ENCODE results near the gene CDCP1.
A peak's percentile ranks its signal among the peaks of the same experiment; 100 is the strongest.
"Not testable (repeated sequence)": the region's sequence is repeated elsewhere in the genome, so short reads cannot be mapped to it uniquely, and the experiment has no call there.

CDCP1 gene

GRCh38 chr3:45148921-45149320 is 2.7 kb upstream of the CDCP1 start:
- peaks cover 11% of the 10 kb centered on the region for H3K4me1 ChIP-seq (ENCODE audit: insufficient read depth, poor library complexity, severe bottlenecking)
- no peak overlapping the region for H3K4me3 ChIP-seq (ENCODE audit: severe bottlenecking)
- no peak for ATAC-seq (ENCODE audit: low read depth)
- H3K9me3 ChIP-seq (ENCODE audit: severe bottlenecking), result no peaks in the 10 kb centered on the region
- H3K27me3 ChIP-seq (ENCODE audit: insufficient read depth, poor library complexity, severe bottlenecking), result no peaks in the 10 kb centered on the region
- TF ChIP-seq CTCF (IDR thresholded peaks at IDR 0.05; ENCODE audit: poor library complexity, severe bottlenecking), result no peak
- H3K36me3 ChIP-seq (ENCODE audit: low read depth), result peaks cover 3% of the 10 kb centered on the region
- DNase-seq (ENCODE audit: low spot score), result no peak
- no peak overlapping the region for H3K27ac ChIP-seq (ENCODE audit: poor library complexity, severe bottlenecking)

- TF ChIP-seq CTCF (IDR thresholded peaks at IDR 0.05; ENCODE audit: poor library complexity, severe bottlenecking), result no peak
- Histone ChIP-seq H3K4me1 (ENCODE audit: insufficient read depth, poor library complexity, severe bottlenecking) (peaks cover 42% of the 10 kb centered on the region), H3K4me3 (ENCODE audit: severe bottlenecking) (peak overlapping the region; percentile 91), H3K27ac (ENCODE audit: poor library complexity, severe bottlenecking) (peak overlapping the region; percentile 100), H3K36me3 (ENCODE audit: low read depth) (peaks cover 21% of the 10 kb centered on the region), H3K27me3 (ENCODE audit: insufficient read depth, poor library complexity, severe bottlenecking) (no peaks in the 10 kb centered on the region), H3K9me3 (ENCODE audit: severe bottlenecking) (no peaks in the 10 kb centered on the region)
- DNase-seq (ENCODE audit: low spot score) (no peak), ATAC-seq (ENCODE audit: low read depth) (no peak)
Measured at GRCh38 chr3:45145223-45145622, 955 bp downstream of the CDCP1 start.

- Histone ChIP-seq H3K36me3 (ENCODE audit: low read depth) (peaks cover 31% of the 10 kb centered on the region), H3K9me3 (ENCODE audit: severe bottlenecking) (no peaks in the 10 kb centered on the region), H3K4me3 (ENCODE audit: severe bottlenecking) (peak overlapping the region; percentile 91), H3K27ac (ENCODE audit: poor library complexity, severe bottlenecking) (peak overlapping the region; percentile 100), H3K27me3 (ENCODE audit: insufficient read depth, poor library complexity, severe bottlenecking) (no peaks in the 10 kb centered on the region), H3K4me1 (ENCODE audit: insufficient read depth, poor library complexity, severe bottlenecking) (peaks cover 55% of the 10 kb centered on the region)
- no peak for TF ChIP-seq CTCF (IDR thresholded peaks at IDR 0.05; ENCODE audit: poor library complexity, severe bottlenecking)
- no peak for ATAC-seq (ENCODE audit: low read depth)
- DNase-seq (ENCODE audit: low spot score), result no peak
Measured at GRCh38 chr3:45143673-45144671, 2.2 kb downstream of the CDCP1 start.

- not testable (repeated sequence) for H3K27me3 ChIP-seq (ENCODE audit: insufficient read depth, poor library complexity, severe bottlenecking); DNase-seq (ENCODE audit: low spot score); ATAC-seq (ENCODE audit: low read depth); H3K9me3 ChIP-seq (ENCODE audit: severe bottlenecking); H3K4me3 ChIP-seq (ENCODE audit: severe bottlenecking)
- Histone ChIP-seq H3K4me1 (ENCODE audit: insufficient read depth, poor library complexity, severe bottlenecking) (peaks cover 87% of the 10 kb centered on the region), H3K27ac (ENCODE audit: poor library complexity, severe bottlenecking) (peak overlapping the region; percentile 100), H3K36me3 (ENCODE audit: low read depth) (peaks cover 52% of the 10 kb centered on the region)
Measured at GRCh38 chr3:45140770-45141155, 5.4 kb downstream of the CDCP1 start.

GRCh38 chr3:45140141-45140769 is 5.9 kb downstream of the CDCP1 start:
- ATAC-seq (ENCODE audit: low read depth), result peak; percentile 67
- Histone ChIP-seq H3K36me3 (ENCODE audit: low read depth) (peaks cover 57% of the 10 kb centered on the region), H3K4me3 (ENCODE audit: severe bottlenecking) (no peak overlapping the region), H3K27ac (ENCODE audit: poor library complexity, severe bottlenecking) (peak overlapping the region; percentile 100), H3K4me1 (ENCODE audit: insufficient read depth, poor library complexity, severe bottlenecking) (peaks cover 92% of the 10 kb centered on the region), H3K27me3 (ENCODE audit: insufficient read depth, poor library complexity, severe bottlenecking) (no peaks in the 10 kb centered on the region), H3K9me3 (ENCODE audit: severe bottlenecking) (no peaks in the 10 kb centered on the region)
- no peak for DNase-seq (ENCODE audit: low spot score)
- no peak for TF ChIP-seq CTCF (IDR thresholded peaks at IDR 0.05; ENCODE audit: poor library complexity, severe bottlenecking)

Measured in RWPE2 (cell line).